Stimulated activated memory B cell treated with anti-CD40 and anti-IgM and Interleukin-4, amounts not matched to agents 10 μg/mL and 1 μg/mL and 100 μg/mL, for 72 hours (primary cell): Measurements from ENCODE around the gene PRSS56.

Source experiments
- ATAC-seq: fragments of 150-1000 bp; cut with Tn5 transposase; 2 replicates; pipeline ENCODE4 v1.10.0; 2021
- H3K27ac Mint-ChIP-seq: one replicate; pipeline ENCODE4 v1.8.0; 2022; ENCODE audit warnings: mild to moderate bottlenecking, mixed read lengths
- H3K27me3 Mint-ChIP-seq: one replicate; pipeline ENCODE4 v1.8.0; 2022; ENCODE audit warnings: mixed read lengths
- H3K36me3 Mint-ChIP-seq: one replicate; pipeline ENCODE4 v1.8.0; 2022; ENCODE audit warnings: mixed read lengths
- H3K4me1 Mint-ChIP-seq: one replicate; pipeline ENCODE4 v1.8.0; 2022; ENCODE audit warnings: mixed read lengths
- H3K4me3 Mint-ChIP-seq: one replicate; pipeline ENCODE4 v1.8.0; 2022; ENCODE audit warnings: mild to moderate bottlenecking, moderate library complexity, mixed read lengths
- H3K9me3 Mint-ChIP-seq: one replicate; pipeline ENCODE4 v1.8.0; 2022; ENCODE audit warnings: mixed read lengths

PRSS56 gene

DNA sequence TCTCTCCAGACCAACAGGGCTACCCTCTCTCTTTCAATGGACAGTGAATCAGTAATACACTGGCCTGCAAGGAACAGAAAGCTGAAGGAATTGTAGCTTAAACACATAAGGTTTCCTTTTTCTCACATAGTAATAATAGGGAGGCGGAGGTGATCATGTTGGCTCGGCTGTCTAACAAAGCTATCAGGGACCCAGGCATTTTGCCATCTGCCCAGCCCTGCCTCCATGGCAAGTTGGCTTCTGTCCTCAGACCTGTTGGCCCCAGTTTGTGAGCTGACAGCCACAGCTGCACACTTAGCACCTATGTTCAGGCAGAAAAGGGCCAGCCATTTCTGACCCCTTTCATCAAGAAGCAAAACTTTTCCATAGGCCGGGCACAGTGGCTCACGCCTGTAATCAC is 17.3 kb downstream of the PRSS56 start:
- peaks cover 68% of the 10 kb centered on the region for H3K27me3 Mint-ChIP-seq
- ATAC-seq = no peak

DNA sequence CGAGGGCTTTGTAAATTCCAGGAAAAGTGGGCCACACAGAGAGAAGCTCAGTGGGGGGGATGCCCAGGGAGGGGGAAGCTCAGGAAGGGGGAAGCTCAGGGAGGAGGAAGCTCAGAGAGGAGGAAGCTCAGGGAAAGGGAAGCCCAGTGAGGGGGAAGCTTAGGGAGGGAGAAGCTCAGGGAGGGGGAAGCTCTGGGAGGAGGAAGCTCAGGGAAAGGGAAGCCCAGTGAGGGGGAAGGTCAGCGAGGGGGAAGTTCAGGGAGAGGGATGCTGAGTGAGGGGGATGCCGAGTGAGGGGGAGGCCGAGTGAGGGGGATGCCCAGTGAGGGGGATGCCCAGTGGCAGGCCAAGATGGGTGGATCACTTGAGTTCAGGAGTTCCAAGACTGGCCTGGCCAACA is 18.5 kb downstream of the PRSS56 start:
- ATAC-seq = no peak
- Mint-ChIP-seq H3K4me1 (peaks cover 37% of the 10 kb centered on the region), H3K9me3 (peaks cover 3% of the 10 kb centered on the region), H3K27ac (no peak overlapping the region), H3K4me3 (no peak overlapping the region), H3K36me3 (peaks cover 4% of the 10 kb centered on the region), H3K27me3 (peaks cover 57% of the 10 kb centered on the region)

More for the DNA sequence above, 17.3 kb downstream of the PRSS56 start:
- no peak overlapping the region for H3K4me3 Mint-ChIP-seq
- peaks cover 3% of the 10 kb centered on the region for H3K9me3 Mint-ChIP-seq
- no peak overlapping the region for H3K27ac Mint-ChIP-seq
- peaks cover 33% of the 10 kb centered on the region for H3K4me1 Mint-ChIP-seq
- H3K36me3 Mint-ChIP-seq = no peaks in the 10 kb centered on the region

DNA sequence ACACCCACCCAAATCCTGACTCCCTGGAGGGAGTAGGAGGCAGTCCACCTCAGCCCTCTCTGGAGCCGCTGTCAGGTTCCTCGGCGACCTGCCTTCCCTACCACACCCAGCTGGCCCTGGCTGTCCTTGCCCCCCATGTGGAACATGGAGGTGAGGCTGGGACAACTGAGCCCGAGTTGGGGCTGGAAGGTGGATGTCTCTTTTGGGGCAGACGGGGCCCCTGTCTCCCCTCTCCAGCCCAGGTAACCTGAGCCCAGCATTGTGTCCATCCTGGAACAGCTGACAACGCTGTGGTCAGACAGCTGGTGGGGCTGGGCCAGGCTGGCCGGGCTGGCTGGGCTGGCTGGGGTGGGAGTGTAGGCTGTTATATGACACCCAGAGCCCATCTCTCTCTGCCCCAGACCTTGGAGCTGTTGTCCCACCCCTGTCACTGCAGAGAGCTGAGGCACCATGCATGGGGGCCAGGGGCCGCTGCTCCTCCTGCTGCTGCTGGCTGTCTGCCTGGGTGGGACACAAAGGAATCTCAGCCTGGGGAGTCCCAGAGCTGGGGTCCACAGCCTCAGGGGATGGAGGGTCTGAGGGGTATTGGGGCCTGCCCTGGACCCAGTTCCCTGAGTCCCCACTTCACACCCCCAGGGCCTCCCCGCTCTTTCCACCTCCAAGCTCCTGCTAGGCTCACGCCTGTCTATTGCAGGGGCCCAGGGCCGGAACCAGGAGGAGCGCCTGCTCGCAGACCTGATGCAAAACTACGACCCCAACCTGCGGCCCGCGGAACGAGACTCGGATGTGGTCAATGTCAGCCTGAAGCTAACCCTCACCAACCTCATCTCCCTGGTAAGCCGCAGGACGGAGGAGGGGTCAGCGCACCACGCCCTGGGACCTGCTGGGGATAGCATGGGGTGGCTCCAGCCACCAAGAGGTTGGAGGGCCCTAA is 19.4 kb downstream of the PRSS56 start, which contains the start of gene CHRNG:
CHRNG (plus strand) TSS at position 395 of the 934 bp plus-strand sequence; CDS start at position 451, 56 bp downstream.
- Mint-ChIP-seq H3K4me3 (no peak within 1 kb of the TSS), H3K27ac (no peak within 1 kb of the TSS), H3K27me3 (peaks cover 48% of the 10 kb centered on the region), H3K4me1 (peaks cover 37% of the 10 kb centered on the region), H3K36me3 (peaks cover 10% of the 10 kb centered on the region), H3K9me3 (peaks cover 3% of the 10 kb centered on the region)
- ATAC-seq = no peak

DNA sequence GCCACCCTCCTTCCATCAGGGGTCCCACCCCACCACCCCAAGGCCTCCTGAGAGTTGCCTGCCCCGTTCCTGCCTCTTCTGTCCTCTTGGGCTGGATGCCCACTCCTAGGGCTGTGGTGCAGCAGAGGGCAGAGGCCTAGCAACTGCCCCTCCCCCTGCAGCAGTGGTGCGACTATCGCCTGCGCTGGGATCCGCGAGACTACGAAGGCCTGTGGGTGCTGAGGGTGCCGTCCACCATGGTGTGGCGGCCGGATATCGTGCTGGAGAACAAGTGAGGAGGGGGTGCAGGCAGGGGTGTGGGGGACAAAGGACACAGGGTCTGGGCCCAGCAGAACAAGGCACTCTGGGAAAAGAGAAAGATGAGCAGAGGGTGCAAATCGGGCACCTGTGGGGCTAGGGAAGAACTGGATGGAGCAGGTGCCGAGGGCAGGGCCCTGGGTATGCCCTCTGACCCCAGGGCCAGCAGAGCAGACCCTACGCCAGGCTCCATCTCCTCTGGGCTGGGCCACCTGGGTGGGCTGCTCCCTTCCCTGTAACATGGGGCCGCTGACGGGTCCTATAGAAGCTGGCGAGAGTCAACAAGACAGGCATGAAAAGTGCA is 20.4 kb downstream of the PRSS56 start:
- Mint-ChIP-seq H3K9me3 (peaks cover 3% of the 10 kb centered on the region), H3K27me3 (peaks cover 38% of the 10 kb centered on the region), H3K27ac (no peak overlapping the region), H3K4me1 (peaks cover 37% of the 10 kb centered on the region), H3K4me3 (no peak overlapping the region), H3K36me3 (peaks cover 15% of the 10 kb centered on the region)
- ATAC-seq = no peak

DNA sequence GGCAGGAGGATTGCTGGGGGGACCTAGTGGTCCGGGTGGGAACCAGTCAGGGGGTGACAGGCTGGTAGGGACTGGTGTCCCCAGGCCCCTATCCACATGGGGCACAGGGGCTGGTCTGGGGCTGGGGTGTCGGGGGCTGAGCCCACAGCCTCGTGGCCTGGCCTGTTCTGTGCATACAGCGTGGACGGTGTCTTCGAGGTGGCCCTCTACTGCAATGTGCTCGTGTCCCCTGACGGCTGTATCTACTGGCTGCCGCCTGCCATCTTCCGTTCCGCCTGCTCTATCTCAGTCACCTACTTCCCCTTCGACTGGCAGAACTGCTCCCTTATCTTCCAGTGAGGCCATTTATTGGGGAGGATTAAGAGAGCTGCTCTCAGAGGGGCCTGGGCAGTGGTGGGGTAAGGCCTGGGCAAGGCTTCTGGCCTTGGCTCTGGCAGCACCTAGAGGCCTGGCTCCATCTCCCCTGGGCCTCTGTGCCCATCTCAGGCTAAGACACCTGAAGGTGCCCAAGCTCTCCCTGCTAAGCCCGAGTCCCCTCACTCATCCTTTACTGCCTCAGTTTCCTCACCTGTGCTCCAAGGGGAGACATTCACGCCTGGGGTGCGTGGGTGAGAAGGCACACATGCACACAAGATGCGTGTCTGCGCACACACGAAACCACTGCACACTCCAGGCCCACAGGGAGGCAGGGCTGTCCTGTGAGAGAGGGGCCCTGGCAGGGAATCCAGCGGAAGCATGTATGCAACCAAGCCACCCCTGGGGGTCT is 21.2 kb downstream of the PRSS56 start:
- peaks cover 38% of the 10 kb centered on the region for H3K4me1 Mint-ChIP-seq
- H3K4me3 Mint-ChIP-seq = no peak overlapping the region
- H3K27ac Mint-ChIP-seq = no peak overlapping the region
- H3K9me3 Mint-ChIP-seq = peaks cover under 1% of the 10 kb centered on the region
- H3K27me3 Mint-ChIP-seq = peaks cover 29% of the 10 kb centered on the region
- H3K36me3 Mint-ChIP-seq = peaks cover 18% of the 10 kb centered on the region
- ATAC-seq = peak; percentile 22

DNA sequence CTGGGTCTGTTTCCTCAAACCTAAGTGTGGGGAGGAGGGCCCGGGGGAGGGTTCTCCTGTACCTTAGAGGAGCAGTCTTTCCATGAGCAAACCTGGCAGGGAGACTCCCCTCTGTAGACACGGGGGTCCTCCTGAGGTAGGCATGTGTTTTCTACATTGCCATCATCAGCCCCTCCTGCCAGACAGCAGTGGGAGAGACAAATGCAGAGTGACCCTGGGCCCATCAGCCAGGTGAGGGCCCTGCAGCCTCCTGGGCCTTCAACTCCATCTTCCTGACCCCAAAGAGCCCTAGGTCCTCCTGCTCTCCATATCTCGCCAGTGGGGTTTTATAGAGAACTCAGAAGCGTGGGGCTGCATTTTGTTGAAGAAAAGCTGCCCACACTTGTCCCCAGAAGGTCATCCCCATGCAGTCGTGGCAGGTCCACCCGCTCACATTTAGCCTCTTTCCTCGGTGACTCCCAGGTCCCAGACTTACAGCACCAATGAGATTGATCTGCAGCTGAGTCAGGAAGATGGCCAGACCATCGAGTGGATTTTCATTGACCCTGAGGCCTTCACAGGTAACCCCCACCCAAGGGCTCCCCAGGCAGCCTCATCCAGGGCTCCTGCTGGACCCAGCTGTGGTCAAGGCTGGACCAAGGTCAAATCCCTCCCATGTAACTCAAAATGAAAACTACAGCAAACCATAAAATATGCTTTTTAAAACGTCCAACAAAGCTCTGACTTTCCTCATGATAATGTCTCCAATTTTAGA is 21.9 kb downstream of the PRSS56 start:
- Mint-ChIP-seq H3K9me3 (no peaks in the 10 kb centered on the region), H3K36me3 (peaks cover 23% of the 10 kb centered on the region), H3K4me1 (peaks cover 42% of the 10 kb centered on the region), H3K4me3 (no peak overlapping the region), H3K27ac (no peak overlapping the region), H3K27me3 (peaks cover 22% of the 10 kb centered on the region)
- no peak for ATAC-seq

DNA sequence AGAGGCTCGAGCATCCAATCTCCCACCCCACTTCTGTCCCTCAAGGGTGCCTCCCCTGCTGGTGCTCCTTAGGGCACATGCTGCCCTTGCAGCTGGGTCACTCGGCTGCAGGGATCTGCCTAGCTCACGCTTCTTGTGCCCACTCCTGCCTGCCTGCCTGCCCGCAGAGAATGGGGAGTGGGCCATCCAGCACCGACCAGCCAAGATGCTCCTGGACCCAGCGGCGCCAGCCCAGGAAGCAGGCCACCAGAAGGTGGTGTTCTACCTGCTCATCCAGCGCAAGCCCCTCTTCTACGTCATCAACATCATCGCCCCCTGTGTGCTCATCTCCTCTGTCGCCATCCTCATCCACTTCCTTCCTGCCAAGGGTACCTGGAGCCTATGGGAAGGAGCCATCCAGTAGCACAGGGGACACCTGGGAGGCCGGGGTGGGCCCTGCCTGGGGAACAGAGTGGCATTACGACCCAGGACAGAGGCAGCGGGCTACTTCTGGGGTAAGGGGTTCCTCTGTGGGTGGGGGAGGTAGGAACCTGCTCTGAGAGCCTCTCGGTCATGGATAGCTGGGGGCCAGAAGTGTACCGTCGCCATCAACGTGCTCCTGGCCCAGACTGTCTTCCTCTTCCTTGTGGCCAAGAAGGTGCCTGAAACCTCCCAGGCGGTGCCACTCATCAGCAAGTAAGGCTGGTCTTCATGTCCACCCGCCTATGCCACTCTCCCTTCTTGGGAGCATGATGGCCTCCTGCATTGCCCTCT is 22.7 kb downstream of the PRSS56 start:
- H3K9me3 Mint-ChIP-seq = no peaks in the 10 kb centered on the region
- H3K27me3 Mint-ChIP-seq = peaks cover 16% of the 10 kb centered on the region
- H3K4me1 Mint-ChIP-seq = peaks cover 44% of the 10 kb centered on the region
- H3K4me3 Mint-ChIP-seq = no peak overlapping the region
- H3K36me3 Mint-ChIP-seq = peaks cover 23% of the 10 kb centered on the region
- no peak for ATAC-seq
- no peak overlapping the region for H3K27ac Mint-ChIP-seq

DNA sequence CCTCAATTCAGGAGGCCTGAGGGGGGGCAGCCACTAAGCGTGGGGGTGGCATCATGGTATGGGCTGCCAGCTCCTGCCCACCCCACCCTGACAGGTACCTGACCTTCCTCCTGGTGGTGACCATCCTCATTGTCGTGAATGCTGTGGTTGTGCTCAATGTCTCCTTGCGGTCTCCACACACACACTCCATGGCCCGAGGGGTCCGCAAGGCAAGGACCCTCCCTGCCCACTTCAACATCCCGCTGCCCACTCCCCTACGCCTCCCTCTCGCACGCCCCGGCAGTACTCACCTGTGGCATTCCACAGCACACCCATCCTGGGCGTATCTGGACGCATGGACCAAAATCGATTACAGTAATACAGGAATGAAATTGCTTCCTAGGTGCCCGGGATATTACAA is 23.3 kb downstream of the PRSS56 start:
- peaks cover 46% of the 10 kb centered on the region for H3K4me1 Mint-ChIP-seq
- H3K9me3 Mint-ChIP-seq = no peaks in the 10 kb centered on the region
- H3K27me3 Mint-ChIP-seq = peaks cover 10% of the 10 kb centered on the region
- ATAC-seq = no peak
- H3K27ac Mint-ChIP-seq = no peak overlapping the region
- H3K36me3 Mint-ChIP-seq = peaks cover 24% of the 10 kb centered on the region
- no peak overlapping the region for H3K4me3 Mint-ChIP-seq

DNA sequence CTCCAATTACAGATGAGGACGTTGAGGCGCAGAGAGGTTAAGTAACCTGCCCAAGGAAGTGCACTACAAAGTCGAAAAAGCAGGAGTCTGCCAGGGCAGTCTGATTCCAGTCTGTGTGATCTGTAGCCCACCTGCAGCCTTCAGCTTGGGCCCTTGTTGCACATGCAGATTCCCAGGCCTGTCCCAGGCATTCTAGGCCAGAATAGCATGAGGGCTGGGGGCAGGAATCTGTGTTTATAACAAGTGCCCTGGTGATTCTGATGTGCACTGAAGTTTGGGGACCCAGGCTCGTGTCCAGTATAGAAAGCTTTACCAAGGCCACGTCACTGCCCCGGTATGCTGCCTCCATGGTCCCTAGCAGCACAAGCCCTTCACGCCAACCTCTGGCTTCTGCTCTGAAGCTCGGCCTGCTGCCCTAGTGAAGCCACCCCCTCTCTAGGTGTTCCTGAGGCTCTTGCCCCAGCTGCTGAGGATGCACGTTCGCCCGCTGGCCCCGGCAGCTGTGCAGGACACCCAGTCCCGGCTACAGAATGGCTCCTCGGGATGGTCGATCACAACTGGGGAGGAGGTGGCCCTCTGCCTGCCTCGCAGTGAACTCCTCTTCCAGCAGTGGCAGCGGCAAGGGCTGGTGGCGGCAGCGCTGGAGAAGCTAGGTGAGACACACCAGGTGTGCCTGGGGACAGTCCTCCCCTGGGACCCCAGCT is 23.9 kb downstream of the PRSS56 start:
- Mint-ChIP-seq H3K36me3 (peaks cover 27% of the 10 kb centered on the region), H3K4me1 (peaks cover 44% of the 10 kb centered on the region), H3K27ac (no peak overlapping the region), H3K27me3 (peaks cover 5% of the 10 kb centered on the region), H3K4me3 (no peak overlapping the region), H3K9me3 (no peaks in the 10 kb centered on the region)
- no peak for ATAC-seq

DNA sequence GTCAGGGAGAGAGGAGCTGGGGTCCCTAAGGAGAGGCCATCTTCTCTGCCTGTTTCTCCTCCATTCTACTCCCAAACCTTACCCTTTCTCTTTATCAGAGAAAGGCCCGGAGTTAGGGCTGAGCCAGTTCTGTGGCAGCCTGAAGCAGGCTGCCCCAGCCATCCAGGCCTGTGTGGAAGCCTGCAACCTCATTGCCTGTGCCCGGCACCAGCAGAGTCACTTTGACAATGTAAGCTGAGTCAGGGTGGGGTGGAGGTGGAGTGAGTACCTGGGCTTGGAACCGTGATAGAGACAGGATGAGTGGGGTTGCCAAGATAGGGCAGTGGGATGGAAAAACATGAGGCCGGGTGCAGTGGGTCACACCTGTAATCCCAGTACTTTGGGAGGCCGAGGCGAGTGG is 24.5 kb downstream of the PRSS56 start:
- Mint-ChIP-seq H3K36me3 (peaks cover 27% of the 10 kb centered on the region), H3K9me3 (no peaks in the 10 kb centered on the region), H3K4me3 (no peak overlapping the region), H3K27me3 (no peaks in the 10 kb centered on the region), H3K4me1 (peaks cover 45% of the 10 kb centered on the region), H3K27ac (no peak overlapping the region)
- no peak for ATAC-seq

DNA sequence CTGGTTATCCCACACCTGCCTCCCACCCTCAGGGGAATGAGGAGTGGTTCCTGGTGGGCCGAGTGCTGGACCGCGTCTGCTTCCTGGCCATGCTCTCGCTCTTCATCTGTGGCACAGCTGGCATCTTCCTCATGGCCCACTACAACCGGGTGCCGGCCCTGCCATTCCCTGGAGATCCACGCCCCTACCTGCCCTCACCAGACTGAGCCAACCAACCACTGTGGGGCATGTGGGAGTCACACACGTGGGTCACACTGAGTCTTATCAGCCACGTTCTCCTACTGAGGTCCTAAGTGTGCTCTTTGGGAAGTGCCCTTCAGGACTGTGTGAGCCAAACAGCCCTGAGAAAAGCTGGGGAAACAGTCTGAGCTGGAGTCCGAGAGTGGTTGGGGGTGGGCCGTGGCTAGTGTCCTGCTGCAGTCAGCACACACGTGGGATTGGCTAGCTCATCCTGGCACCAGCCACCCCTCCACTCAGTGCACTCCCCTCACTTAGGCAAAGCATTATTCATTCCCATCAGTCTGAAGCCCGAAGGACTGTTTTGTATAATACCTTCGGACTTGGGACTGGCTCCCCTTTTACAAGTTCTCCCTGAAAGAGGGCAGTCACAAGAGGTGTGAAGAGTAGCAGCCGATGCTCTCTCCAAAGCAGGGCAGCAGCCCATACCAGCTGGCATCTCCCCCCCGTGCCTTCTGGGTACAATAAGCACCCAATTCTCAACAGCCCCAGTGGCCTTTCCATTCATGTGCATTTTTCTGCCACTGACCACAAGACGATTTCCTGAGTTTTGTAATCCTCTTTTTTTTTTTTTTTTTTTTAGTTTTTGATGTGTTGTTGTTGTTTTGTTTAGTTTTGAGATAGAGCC is 25.6 kb downstream of the PRSS56 start:
- Mint-ChIP-seq H3K9me3 (no peaks in the 10 kb centered on the region), H3K4me3 (no peak overlapping the region), H3K36me3 (peaks cover 27% of the 10 kb centered on the region), H3K27ac (no peak overlapping the region), H3K27me3 (no peaks in the 10 kb centered on the region), H3K4me1 (peaks cover 42% of the 10 kb centered on the region)
- no peak for ATAC-seq

DNA sequence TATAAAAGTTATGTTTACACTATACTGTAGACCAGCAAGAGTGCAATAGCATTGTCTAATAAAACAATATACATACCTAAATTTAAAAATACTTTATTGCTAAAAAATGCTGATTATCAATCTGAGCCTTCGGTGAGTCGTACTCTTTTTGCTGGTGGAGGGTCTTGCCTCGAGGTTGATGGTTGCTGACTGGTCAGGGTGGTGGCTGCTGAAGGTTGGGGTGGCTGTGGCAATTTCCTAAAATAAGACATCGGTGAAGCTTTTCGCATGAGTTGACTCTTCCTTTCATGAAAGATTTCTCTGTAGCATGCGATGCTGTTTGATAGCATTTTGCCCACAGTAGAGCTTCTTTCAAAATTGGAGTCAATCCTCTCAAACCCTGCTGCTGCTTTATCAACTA is 27.8 kb downstream of the PRSS56 start:
- Mint-ChIP-seq H3K4me1 (peaks cover 42% of the 10 kb centered on the region), H3K36me3 (peaks cover 27% of the 10 kb centered on the region), H3K27me3 (no peaks in the 10 kb centered on the region)

More for the DNA sequence above, 27.8 kb downstream of the PRSS56 start:
- no peaks in the 10 kb centered on the region for H3K9me3 Mint-ChIP-seq
- H3K4me3 Mint-ChIP-seq = no peak overlapping the region
- ATAC-seq = no peak
- H3K27ac Mint-ChIP-seq = no peak overlapping the region
